Esophagus (tissue), 2 donors: ENCODE results near the gene STMP1. TPM values are rescaled to one million over a fixed set of nuclear protein-coding genes. Genes with fewer than 3 reads are reported as not detected.

ENCODE experiments used
- H3K27ac ChIP-seq, 2 donors: one replicate each; pipeline ENCODE4 v1.5.1; 2013; ENCODE audit warnings: low read depth in 2 of 2, mild to moderate bottlenecking in 2 of 2, inconsistent platforms in 1 of 2, low read length in 1 of 2, moderate library complexity in 1 of 2
- H3K27me3 ChIP-seq, 2 donors: one replicate each; pipeline ENCODE4 v1.6.1; 2013; ENCODE audit warnings: low read length in 2 of 2, control low read depth in 1 of 2, mild to moderate bottlenecking in 1 of 2; ENCODE audit not compliant: insufficient read depth in 2 of 2, control insufficient read depth in 1 of 2
- H3K36me3 ChIP-seq, 2 donors: one replicate each; pipeline ENCODE4 v1.6.1; 2013; ENCODE audit warnings: low read length in 1 of 2; ENCODE audit not compliant: control insufficient read depth in 2 of 2, insufficient read depth in 2 of 2
- H3K4me1 ChIP-seq, 2 donors: one replicate each; pipeline ENCODE4 v1.6.1; 2013; ENCODE audit warnings: low read length in 1 of 2; ENCODE audit not compliant: control insufficient read depth in 2 of 2, insufficient read depth in 2 of 2
- H3K4me3 ChIP-seq, 2 donors: one replicate each; pipeline ENCODE4 v1.5.1; 2013; ENCODE audit warnings: low read length in 2 of 2, mild to moderate bottlenecking in 2 of 2, low read depth in 1 of 2, moderate library complexity in 1 of 2
- H3K9me3 ChIP-seq, 2 donors: one replicate each; pipeline ENCODE4 v1.6.1; 2013; ENCODE audit warnings: mild to moderate bottlenecking in 2 of 2, low read depth in 1 of 2, low read length in 1 of 2, moderate library complexity in 1 of 2; ENCODE audit not compliant: control insufficient read depth in 2 of 2, insufficient read depth in 1 of 2
- WGBS, 2 donors: extraction: QIAGEN DNeasy Blood & Tissue Kit; methylation state at CpG; one replicate each; pipeline ENCODE4 v1.1.7; 2013; 5-methylcytosine and 5-hydroxymethylcytosine counted together
- polyA plus RNA-seq, 2 donors: library from polyadenylated mRNA; stranded (reverse); fragments of 200-250 nt; gene quantifications; one replicate each; pipeline ENCODE4 v1.2.3, GENCODE V29; 2013
- donor health status: healthy with polysubstance abuse.
- donor health status: Bipolar disorder and iron deficiency.

Gene STMP1
- polyA plus RNA-seq, 2 donors, result 31.4 to 48.1 TPM

DNA sequence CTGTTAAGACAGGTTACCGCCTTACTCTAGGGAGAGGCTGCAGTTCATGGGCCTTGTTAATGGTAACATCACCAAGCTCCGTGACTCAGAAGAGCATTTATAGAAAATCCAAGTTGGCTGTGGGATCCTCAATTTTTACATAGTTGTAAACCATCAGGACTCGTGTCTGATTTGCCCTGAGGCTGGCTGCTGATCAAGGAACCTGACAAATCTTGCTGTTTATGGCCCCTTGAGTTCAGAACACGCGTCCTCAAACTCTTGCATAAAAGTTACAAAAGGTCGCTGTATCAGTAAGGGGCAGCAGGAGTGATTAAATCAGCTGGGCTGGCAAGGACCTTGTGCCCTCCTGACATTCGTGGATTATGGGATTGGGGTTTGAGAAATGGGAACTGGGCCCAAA, 61.1 kb downstream of the STMP1 start:
- H3K27me3 ChIP-seq, result no peaks in the 10 kb centered on the region
- H3K4me3 ChIP-seq, result no peak overlapping the region
- H3K36me3 ChIP-seq, result no peaks in the 10 kb centered on the region
- H3K4me1 ChIP-seq, result no peaks in the 10 kb centered on the region
- H3K27ac ChIP-seq, result no peak overlapping the region
- 80% methylated on average over 7 of the region's 7 CpGs for WGBS, 2 donors
- no peaks in the 10 kb centered on the region for H3K9me3 ChIP-seq

Other genes with a start within 250 kb of the STMP1 start
- 1 to 10 TPM; 5.2 to 6.9 TPM for gene CNOT4, start 152.4 kb upstream of the STMP1 start, polyA plus RNA-seq
- gene NUP205, start 104.6 kb upstream of the STMP1 start, polyA plus RNA-seq, result 10 to 100 TPM; 30.6 to 30.7 TPM
- 10 to 100 TPM in 1 of 2 donors, 1 to 10 TPM in 1; 7.1 to 11.0 TPM for gene SLC13A4, start 65.7 kb downstream of the STMP1 start, polyA plus RNA-seq
- gene FAM180A, start 86.3 kb downstream of the STMP1 start, polyA plus RNA-seq, result 1 to 10 TPM in 1 of 2 donors, under 1 TPM in 1; 0.55 to 1.3 TPM